CD4-positive, alpha-beta T cell treated with Interleukin-4 for 1 hour (primary cell): ENCODE data around the gene PSD4.

Experiments
- DNase-seq, 2 donors: peaks; one replicate each; pipeline ENCODE4 v3.0.0-alpha.2; 2020 to 2022

Gene PSD4

DNA sequence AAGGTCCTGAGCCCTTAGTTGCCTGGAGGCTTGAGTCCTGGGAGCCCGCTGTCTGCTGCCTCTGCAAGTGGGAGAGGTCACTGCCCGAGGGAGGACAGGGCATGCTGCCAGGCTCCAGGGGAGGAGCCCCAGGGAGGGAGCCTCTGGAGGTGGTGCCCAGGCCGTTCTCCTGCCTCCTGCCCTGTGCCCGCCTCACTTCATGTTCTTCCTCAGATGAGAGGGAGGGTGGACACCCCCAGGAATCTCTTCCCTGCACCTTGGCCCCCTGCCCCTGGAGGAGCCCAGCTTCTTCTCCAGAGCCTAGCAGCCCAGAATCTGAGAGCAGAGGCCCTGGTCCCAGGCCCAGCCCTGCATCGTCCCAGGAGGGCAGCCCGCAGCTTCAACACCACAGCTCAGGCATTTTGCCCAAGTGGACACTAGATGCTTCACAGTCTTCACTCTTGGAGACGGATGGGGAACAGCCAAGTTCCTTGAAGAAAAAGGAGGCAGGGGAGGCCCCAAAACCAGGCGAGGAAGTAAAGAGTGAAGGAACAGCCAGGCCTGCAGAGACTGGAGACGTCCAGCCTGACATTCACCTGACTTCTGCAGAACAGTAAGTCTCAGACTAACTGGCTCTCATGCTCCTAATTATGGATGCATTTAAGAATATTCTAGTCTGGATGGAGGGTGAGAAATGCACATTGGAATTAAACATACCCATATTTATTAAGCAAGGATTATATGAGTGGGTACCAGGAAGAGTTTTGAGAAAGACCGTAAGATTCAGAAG, 12.1 kb downstream of the PSD4 start:
- no peak for DNase-seq

DNA sequence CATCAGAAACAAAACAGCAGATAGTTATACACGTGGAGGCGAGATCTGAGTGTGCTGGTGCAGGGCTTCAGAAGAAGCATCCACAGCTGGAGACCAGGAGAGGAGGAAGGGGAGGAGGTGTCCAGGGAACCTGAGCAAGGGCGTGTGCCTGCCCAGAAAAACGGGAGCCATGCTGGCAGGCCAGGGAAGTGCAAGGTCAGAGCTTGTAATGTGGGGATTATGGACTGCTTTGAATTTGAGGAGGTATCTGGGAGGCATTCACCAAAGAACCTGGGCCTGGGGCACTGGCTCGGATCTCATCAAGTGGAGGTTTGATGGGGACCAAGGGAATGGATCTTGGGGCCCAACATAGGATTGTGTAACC, 12.6 kb downstream of the PSD4 start:
- DNase-seq, result no peak

DNA sequence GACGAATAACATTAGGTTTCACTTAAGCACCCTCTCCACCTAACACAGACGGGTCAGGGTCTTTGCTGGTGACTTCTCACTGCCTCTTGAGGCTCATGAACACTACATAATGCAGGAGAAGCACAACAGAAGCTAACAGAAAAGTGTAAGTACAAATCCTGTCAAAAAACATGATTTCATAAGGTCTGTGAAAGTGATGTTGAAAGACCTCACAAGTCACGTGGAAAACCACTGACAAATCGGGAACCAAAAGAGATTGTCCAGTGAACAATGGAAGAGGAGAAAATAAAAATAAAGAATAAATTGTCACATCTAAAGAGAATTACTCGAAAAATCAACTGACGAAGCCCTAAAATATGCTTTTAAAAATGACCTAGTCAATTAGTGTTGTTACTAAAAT, 14.0 kb downstream of the PSD4 start:
- no peak for DNase-seq

- DNase-seq, result no peak
These were observed 17.1 kb downstream of the PSD4 start for GRCh38 chr2:113190871-113191270.

DNA sequence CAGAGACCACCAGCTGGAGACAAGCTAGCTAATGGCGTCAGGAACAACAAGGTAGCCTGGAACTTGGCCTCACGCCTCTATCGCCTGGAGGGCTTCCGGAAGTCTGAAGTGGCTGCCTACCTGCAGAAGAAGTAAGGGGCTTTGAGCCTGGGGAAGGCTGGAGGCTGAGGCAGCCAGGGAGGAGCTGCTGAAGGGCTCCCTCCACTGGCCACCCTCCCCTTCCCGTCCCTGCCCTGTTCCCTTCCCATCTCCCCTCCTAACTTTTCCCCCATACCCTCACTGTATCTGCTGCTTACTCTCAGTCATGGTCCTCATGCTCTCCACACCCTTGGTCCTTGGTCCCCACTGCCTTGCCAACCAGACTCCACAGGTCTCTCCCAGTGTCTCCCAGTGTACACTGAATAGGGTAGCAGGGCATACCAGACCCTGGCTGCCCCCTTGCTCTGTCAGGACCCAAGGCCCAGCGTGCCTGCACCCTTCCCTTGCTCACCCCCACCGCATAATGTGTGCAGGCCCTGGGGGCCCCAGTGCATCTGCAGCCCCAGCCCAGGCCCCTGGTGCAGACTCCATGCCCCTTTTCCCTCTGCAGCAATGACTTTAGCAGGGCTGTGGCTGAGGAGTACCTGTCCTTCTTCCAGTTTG, 18.8 kb downstream of the PSD4 start:
- DNase-seq, result no peak

- DNase-seq, result no peak
These were observed 22.2 kb downstream of the PSD4 start for GRCh38 chr2:113195923-113196501.

- no peak for DNase-seq
These were observed 23.1 kb downstream of the PSD4 start for GRCh38 chr2:113196839-113197238.

DNA sequence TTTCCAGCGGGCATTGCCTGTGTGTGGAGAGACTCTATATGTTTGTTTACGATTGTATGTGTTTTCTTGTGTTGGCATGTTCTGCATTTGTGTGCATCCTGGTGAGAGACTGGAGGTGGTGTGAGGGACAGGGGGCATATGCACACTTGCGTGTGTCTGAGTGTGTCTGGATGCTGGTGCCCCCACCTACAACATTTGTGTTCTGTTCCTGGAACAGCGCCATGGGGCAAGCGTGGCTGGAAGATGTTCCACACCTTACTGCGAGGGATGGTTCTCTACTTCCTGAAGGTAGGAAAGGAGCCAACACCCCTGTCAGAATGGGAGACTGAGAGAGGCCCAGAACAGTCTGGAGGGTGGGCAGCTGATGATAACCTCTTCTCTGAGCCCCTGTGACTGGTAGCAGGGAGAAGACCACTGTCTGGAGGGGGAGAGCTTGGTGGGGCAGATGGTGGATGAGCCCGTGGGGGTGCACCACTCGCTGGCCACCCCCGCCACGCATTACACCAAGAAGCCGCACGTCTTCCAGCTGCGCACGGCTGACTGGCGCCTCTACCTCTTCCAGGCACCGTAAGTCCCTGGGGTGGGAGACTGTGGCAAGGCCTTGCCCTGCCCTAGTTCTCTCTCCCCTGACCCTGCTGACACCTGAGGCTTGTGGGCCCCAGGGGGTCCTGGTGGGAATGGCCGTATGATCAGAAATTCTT, 23.7 kb downstream of the PSD4 start:
- no peak for DNase-seq

- no peak for DNase-seq
These were observed 24.4 kb downstream of the PSD4 start for GRCh38 chr2:113198048-113198789.

DNA sequence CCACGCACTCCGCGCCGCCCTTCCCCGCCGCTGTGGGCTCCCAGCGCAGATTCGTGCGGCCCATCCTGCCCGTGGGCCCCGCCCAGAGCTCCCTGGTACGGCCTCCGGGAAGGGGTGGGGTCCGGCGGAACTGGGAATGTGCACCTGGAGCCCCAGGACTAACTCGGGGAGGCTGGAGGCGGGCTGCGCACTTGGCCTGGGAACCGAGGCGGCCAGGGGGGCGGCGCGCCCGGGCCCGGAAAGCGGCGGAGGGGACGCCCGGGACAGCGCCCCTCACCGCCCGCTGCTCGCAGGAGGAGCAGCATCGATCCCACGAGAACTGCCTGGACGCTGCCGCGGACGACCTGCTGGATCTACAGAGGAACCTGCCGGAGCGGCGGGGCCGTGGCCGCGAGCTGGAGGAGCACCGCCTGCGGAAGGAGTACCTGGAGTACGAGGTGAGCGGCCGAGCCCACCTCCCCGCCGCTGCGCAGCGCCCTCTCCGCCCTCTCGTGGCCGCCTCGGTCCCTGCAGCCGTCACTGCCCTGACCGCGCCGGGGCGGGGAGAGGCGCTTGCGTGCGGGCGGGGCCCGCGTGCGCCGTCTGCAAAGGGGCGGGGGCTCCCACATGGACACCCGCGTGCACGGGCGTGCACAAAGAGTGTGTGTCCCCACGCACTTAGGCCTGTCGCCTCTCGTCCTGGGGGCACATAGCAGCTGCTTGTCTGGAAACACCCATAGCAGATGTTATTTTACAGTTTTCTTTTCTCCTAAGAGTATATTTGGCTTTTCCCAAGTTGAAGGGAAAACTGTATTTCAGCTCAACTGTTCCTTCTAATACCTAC, 25.2 kb downstream of the PSD4 start:
- peak; percentile 60 to 79 for DNase-seq

GRCh38 chr2:113200236-113200635, 26.5 kb downstream of the PSD4 start:
- DNase-seq, result no peak

DNA sequence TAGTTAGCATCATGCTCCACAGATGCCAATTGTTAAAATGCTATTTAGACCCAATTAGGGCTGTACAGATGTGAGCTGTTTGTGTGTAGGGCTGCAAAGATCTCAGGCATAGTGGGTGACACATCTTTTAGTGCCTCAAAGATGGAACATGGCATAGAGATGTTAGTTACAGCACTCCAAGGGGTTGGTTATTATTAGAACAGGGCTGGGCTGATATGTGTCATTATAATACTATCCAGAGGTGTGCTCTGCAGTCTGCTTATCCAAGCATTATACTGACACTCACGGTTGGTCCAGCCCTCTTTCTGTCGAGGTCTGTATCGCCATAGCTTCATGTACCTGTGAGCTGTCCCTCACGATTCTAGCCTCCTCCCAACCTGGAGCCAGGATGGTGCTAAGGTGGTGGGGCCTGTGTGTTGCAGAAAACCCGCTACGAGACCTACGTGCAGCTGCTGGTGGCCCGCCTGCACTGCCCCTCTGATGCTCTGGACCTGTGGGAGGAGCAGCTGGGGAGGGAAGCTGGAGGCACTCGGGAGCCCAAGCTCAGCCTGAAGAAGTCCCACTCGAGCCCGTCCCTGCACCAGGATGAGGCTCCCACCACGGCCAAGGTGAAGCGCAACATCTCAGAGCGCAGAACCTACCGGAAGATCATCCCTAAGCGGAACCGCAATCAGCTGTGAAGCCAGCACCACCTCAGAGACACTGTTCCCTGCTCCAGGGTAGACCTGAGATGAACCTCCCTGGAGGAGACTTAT, 27.1 kb downstream of the PSD4 start:
- DNase-seq, result no peak

- no peak for DNase-seq
These were observed 27.9 kb downstream of the PSD4 start for GRCh38 chr2:113201496-113202304.

DNA sequence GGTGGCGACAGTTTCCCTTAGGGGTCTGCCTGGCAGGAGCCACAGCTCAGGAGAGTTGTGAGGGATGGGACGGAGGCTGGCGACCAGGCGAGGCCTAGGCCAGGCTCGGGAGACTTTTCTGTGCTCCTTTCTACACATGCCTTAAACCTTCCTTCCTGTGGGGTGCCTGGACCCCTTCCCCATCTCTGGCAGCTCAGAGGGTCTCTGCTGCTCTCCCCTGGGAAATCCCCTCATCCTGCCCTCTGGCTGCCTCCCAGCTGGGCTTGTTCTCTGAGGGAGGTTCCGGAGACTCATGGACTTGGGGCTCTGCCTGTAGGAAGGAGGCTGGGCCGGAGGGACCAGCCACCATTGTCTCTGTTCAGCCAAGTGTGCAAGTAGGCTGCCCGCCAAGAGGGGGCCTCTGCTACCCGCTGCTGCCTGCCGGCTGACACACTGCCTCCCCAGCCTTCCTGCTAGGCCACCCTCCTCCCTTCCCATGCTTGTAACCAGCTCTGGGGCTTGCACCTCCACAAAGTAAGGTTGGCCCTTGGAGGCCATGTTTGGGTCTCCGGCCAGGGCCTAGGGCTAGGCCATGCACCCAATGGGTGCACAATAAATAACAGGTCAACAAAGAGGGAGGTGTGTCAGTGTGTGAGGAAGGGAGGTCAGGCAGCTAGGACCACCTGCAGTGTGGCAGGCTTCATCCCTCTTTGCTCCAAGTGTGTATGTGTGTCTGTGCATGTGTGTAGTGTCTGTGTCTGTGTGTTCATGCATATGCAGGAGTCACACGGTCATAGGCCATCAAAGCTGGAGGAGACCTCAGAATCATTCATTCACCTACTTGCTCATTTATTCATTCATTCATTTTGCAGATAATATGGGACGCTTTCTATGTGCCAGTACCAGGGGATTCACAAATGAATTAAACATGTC, 28.8 kb downstream of the PSD4 start:
- no peak for DNase-seq

GRCh38 chr2:113203217-113203530, 29.4 kb downstream of the PSD4 start:
- DNase-seq, result no peak

GRCh38 chr2:113203901-113204519, 30.2 kb downstream of the PSD4 start:
- peak; percentile 81 to 82 for DNase-seq

- DNase-seq, result no peak
These were observed 32.5 kb downstream of the PSD4 start for GRCh38 chr2:113206251-113206650.

DNA sequence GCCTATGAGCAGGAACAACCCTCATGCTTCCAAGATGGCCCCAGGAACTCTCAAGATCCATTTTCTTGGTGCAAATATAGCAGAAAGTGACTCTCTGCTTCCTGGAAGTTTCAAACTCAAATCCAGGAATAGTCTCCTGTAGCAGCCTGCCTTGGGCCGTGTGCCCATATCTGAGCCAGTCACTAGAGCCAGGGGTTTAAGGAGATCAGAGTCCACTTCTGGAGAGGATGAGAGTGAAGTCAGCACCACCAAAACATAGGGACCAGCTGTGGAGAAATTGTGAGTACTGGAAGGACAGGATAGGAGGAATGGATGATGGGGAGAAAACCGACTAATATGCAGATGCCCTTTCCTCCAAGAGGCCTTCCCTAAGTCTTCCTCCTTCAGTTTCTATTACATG, 33.2 kb downstream of the PSD4 start:
- no peak for DNase-seq

GRCh38 chr2:113208396-113208795, 34.6 kb downstream of the PSD4 start:
- DNase-seq, result no peak
